ENCODE data around the gene RALGDS.
A peak's percentile ranks its signal among the peaks of the same experiment; 100 is the strongest.

RALGDS gene

GRCh38 chr9:133060417-133060841 lies 60.6 kb downstream of the RALGDS start:
- Histone ChIP-seq H3K9me3 (ENCODE audit: control insufficient read depth in 1 of 2, low read length in 2 of 2) (no peaks in the 10 kb centered on the region), H3K27me3 (ENCODE audit: control insufficient read depth in 1 of 2, insufficient read depth in 2 of 2, low read length in 2 of 2) (no peaks in the 10 kb centered on the region), H3K36me3 (ENCODE audit: control insufficient read depth in 1 of 2, insufficient read depth in 2 of 2, low read length in 2 of 2) (peaks cover 15 to 25% of the 10 kb centered on the region in 2 donors), H3K9ac (ENCODE audit: low read depth in 1 of 2, low read length in 2 of 2) (no peak overlapping the region), H3K4me1 (ENCODE audit: control insufficient read depth in 1 of 2, insufficient read depth in 2 of 2, low read length in 2 of 2) (peaks cover 21 to 40% of the 10 kb centered on the region in 2 donors), H3K27ac (ENCODE audit: low read depth, low read length) (no peak overlapping the region), H3K4me3 (ENCODE audit: low read depth in 1 of 2, low read length in 2 of 2) (no peak overlapping the region)

GRCh38 chr9:133059623-133060022 lies 61.4 kb downstream of the RALGDS start:
- Histone ChIP-seq H3K27ac (ENCODE audit: low read depth, low read length) (no peak overlapping the region), H3K9me3 (ENCODE audit: control insufficient read depth in 1 of 2, low read length in 2 of 2) (no peaks in the 10 kb centered on the region)

GRCh38 chr9:133058550-133059320 lies 62.3 kb downstream of the RALGDS start:
- H3K27ac ChIP-seq (ENCODE audit: low read depth, low read length), result no peak overlapping the region
- H3K36me3 ChIP-seq (ENCODE audit: control insufficient read depth in 1 of 2, insufficient read depth in 2 of 2, low read length in 2 of 2), result peaks cover 32 to 41% of the 10 kb centered on the region in 2 donors
- H3K4me1 ChIP-seq (ENCODE audit: control insufficient read depth in 1 of 2, insufficient read depth in 2 of 2, low read length in 2 of 2), result peaks cover 23 to 41% of the 10 kb centered on the region in 2 donors
- H3K4me3 ChIP-seq (ENCODE audit: low read depth in 1 of 2, low read length in 2 of 2), result no peak overlapping the region
- H3K27me3 ChIP-seq (ENCODE audit: control insufficient read depth in 1 of 2, insufficient read depth in 2 of 2, low read length in 2 of 2), result no peaks in the 10 kb centered on the region
- H3K9ac ChIP-seq (ENCODE audit: low read depth in 1 of 2, low read length in 2 of 2), result no peak overlapping the region
- H3K9me3 ChIP-seq (ENCODE audit: control insufficient read depth in 1 of 2, low read length in 2 of 2), result no peaks in the 10 kb centered on the region

More at GRCh38 chr9:133059623-133060022, 61.4 kb downstream of the RALGDS start:
- no peaks in the 10 kb centered on the region for H3K27me3 ChIP-seq (ENCODE audit: control insufficient read depth in 1 of 2, insufficient read depth in 2 of 2, low read length in 2 of 2)
- H3K9ac ChIP-seq (ENCODE audit: low read depth in 1 of 2, low read length in 2 of 2), result no peak overlapping the region
- no peak overlapping the region for H3K4me3 ChIP-seq (ENCODE audit: low read depth in 1 of 2, low read length in 2 of 2)
- H3K4me1 ChIP-seq (ENCODE audit: control insufficient read depth in 1 of 2, insufficient read depth in 2 of 2, low read length in 2 of 2), result peaks cover 23 to 41% of the 10 kb centered on the region in 2 donors
- peaks cover 23 to 34% of the 10 kb centered on the region in 2 donors for H3K36me3 ChIP-seq (ENCODE audit: control insufficient read depth in 1 of 2, insufficient read depth in 2 of 2, low read length in 2 of 2)

GRCh38 chr9:133058071-133058470 lies 63.0 kb downstream of the RALGDS start:
- Histone ChIP-seq H3K4me3 (ENCODE audit: low read depth in 1 of 2, low read length in 2 of 2) (no peak overlapping the region), H3K36me3 (ENCODE audit: control insufficient read depth in 1 of 2, insufficient read depth in 2 of 2, low read length in 2 of 2) (peaks cover 35 to 47% of the 10 kb centered on the region in 2 donors), H3K4me1 (ENCODE audit: control insufficient read depth in 1 of 2, insufficient read depth in 2 of 2, low read length in 2 of 2) (peaks cover 23 to 41% of the 10 kb centered on the region in 2 donors), H3K27me3 (ENCODE audit: control insufficient read depth in 1 of 2, insufficient read depth in 2 of 2, low read length in 2 of 2) (no peaks in the 10 kb centered on the region), H3K9me3 (ENCODE audit: control insufficient read depth in 1 of 2, low read length in 2 of 2) (no peaks in the 10 kb centered on the region), H3K27ac (ENCODE audit: low read depth, low read length) (no peak overlapping the region), H3K9ac (ENCODE audit: low read depth in 1 of 2, low read length in 2 of 2) (no peak overlapping the region)

GRCh38 chr9:133057553-133057952 lies 63.5 kb downstream of the RALGDS start:
- H3K9ac ChIP-seq (ENCODE audit: low read depth in 1 of 2, low read length in 2 of 2), result no peak overlapping the region
- no peak overlapping the region for H3K27ac ChIP-seq (ENCODE audit: low read depth, low read length)
- no peaks in the 10 kb centered on the region for H3K9me3 ChIP-seq (ENCODE audit: control insufficient read depth in 1 of 2, low read length in 2 of 2)
- no peak overlapping the region for H3K4me3 ChIP-seq (ENCODE audit: low read depth in 1 of 2, low read length in 2 of 2)
- no peaks in the 10 kb centered on the region for H3K27me3 ChIP-seq (ENCODE audit: control insufficient read depth in 1 of 2, insufficient read depth in 2 of 2, low read length in 2 of 2)
- peaks cover 23 to 41% of the 10 kb centered on the region in 2 donors for H3K4me1 ChIP-seq (ENCODE audit: control insufficient read depth in 1 of 2, insufficient read depth in 2 of 2, low read length in 2 of 2)
- peaks cover 35 to 51% of the 10 kb centered on the region in 2 donors for H3K36me3 ChIP-seq (ENCODE audit: control insufficient read depth in 1 of 2, insufficient read depth in 2 of 2, low read length in 2 of 2)

GRCh38 chr9:133057006-133057405 lies 64.0 kb downstream of the RALGDS start:
- Histone ChIP-seq H3K4me3 (ENCODE audit: low read depth in 1 of 2, low read length in 2 of 2) (no peak overlapping the region), H3K36me3 (ENCODE audit: control insufficient read depth in 1 of 2, insufficient read depth in 2 of 2, low read length in 2 of 2) (peaks cover 35 to 55% of the 10 kb centered on the region in 2 donors), H3K27me3 (ENCODE audit: control insufficient read depth in 1 of 2, insufficient read depth in 2 of 2, low read length in 2 of 2) (no peaks in the 10 kb centered on the region), H3K9me3 (ENCODE audit: control insufficient read depth in 1 of 2, low read length in 2 of 2) (no peaks in the 10 kb centered on the region), H3K4me1 (ENCODE audit: control insufficient read depth in 1 of 2, insufficient read depth in 2 of 2, low read length in 2 of 2) (peaks cover 23 to 41% of the 10 kb centered on the region in 2 donors), H3K27ac (ENCODE audit: low read depth, low read length) (peak overlapping the region; percentile 10), H3K9ac (ENCODE audit: low read depth in 1 of 2, low read length in 2 of 2) (no peak overlapping the region)

GRCh38 chr9:133056533-133056932 lies 64.5 kb downstream of the RALGDS start:
- peaks cover 27 to 45% of the 10 kb centered on the region in 2 donors for H3K4me1 ChIP-seq (ENCODE audit: control insufficient read depth in 1 of 2, insufficient read depth in 2 of 2, low read length in 2 of 2)
- H3K36me3 ChIP-seq (ENCODE audit: control insufficient read depth in 1 of 2, insufficient read depth in 2 of 2, low read length in 2 of 2), result peaks cover 35 to 60% of the 10 kb centered on the region in 2 donors
- no peak overlapping the region for H3K9ac ChIP-seq (ENCODE audit: low read depth in 1 of 2, low read length in 2 of 2)
- no peaks in the 10 kb centered on the region for H3K9me3 ChIP-seq (ENCODE audit: control insufficient read depth in 1 of 2, low read length in 2 of 2)
- H3K27ac ChIP-seq (ENCODE audit: low read depth, low read length), result no peak overlapping the region
- no peak overlapping the region for H3K4me3 ChIP-seq (ENCODE audit: low read depth in 1 of 2, low read length in 2 of 2)
- no peaks in the 10 kb centered on the region for H3K27me3 ChIP-seq (ENCODE audit: control insufficient read depth in 1 of 2, insufficient read depth in 2 of 2, low read length in 2 of 2)

- H3K4me1 ChIP-seq (ENCODE audit: control insufficient read depth in 1 of 2, insufficient read depth in 2 of 2, low read length in 2 of 2), result peaks cover 29 to 47% of the 10 kb centered on the region in 2 donors
- no peak overlapping the region for H3K9ac ChIP-seq (ENCODE audit: low read depth in 1 of 2, low read length in 2 of 2)
- H3K36me3 ChIP-seq (ENCODE audit: control insufficient read depth in 1 of 2, insufficient read depth in 2 of 2, low read length in 2 of 2), result peaks cover 35 to 66% of the 10 kb centered on the region in 2 donors
- no peak overlapping the region for H3K4me3 ChIP-seq (ENCODE audit: low read depth in 1 of 2, low read length in 2 of 2)
- H3K27me3 ChIP-seq (ENCODE audit: control insufficient read depth in 1 of 2, insufficient read depth in 2 of 2, low read length in 2 of 2), result no peaks in the 10 kb centered on the region
- no peak overlapping the region for H3K27ac ChIP-seq (ENCODE audit: low read depth, low read length)
- H3K9me3 ChIP-seq (ENCODE audit: control insufficient read depth in 1 of 2, low read length in 2 of 2), result no peaks in the 10 kb centered on the region
These were observed 65.1 kb downstream of the RALGDS start for GRCh38 chr9:133055788-133056420.

GRCh38 chr9:133054966-133055365 lies 66.1 kb downstream of the RALGDS start:
- Histone ChIP-seq H3K4me3 (ENCODE audit: low read depth in 1 of 2, low read length in 2 of 2) (no peak overlapping the region), H3K27ac (ENCODE audit: low read depth, low read length) (no peak overlapping the region), H3K36me3 (ENCODE audit: control insufficient read depth in 1 of 2, insufficient read depth in 2 of 2, low read length in 2 of 2) (peaks cover 35 to 67% of the 10 kb centered on the region in 2 donors), H3K27me3 (ENCODE audit: control insufficient read depth in 1 of 2, insufficient read depth in 2 of 2, low read length in 2 of 2) (no peaks in the 10 kb centered on the region), H3K9me3 (ENCODE audit: control insufficient read depth in 1 of 2, low read length in 2 of 2) (no peaks in the 10 kb centered on the region), H3K4me1 (ENCODE audit: control insufficient read depth in 1 of 2, insufficient read depth in 2 of 2, low read length in 2 of 2) (peaks cover 38 to 52% of the 10 kb centered on the region in 2 donors), H3K9ac (ENCODE audit: low read depth in 1 of 2, low read length in 2 of 2) (no peak overlapping the region)

GRCh38 chr9:133054194-133054890 lies 66.7 kb downstream of the RALGDS start:
- no peak overlapping the region for H3K27ac ChIP-seq (ENCODE audit: low read depth, low read length)

More at GRCh38 chr9:133054194-133054890, 66.7 kb downstream of the RALGDS start:
- Histone ChIP-seq H3K9ac (ENCODE audit: low read depth in 1 of 2, low read length in 2 of 2) (no peak overlapping the region), H3K9me3 (ENCODE audit: control insufficient read depth in 1 of 2, low read length in 2 of 2) (no peaks in the 10 kb centered on the region), H3K4me3 (ENCODE audit: low read depth in 1 of 2, low read length in 2 of 2) (no peak overlapping the region), H3K4me1 (ENCODE audit: control insufficient read depth in 1 of 2, insufficient read depth in 2 of 2, low read length in 2 of 2) (peaks cover 40 to 47% of the 10 kb centered on the region in 2 donors), H3K36me3 (ENCODE audit: control insufficient read depth in 1 of 2, insufficient read depth in 2 of 2, low read length in 2 of 2) (peaks cover 35 to 73% of the 10 kb centered on the region in 2 donors), H3K27me3 (ENCODE audit: control insufficient read depth in 1 of 2, insufficient read depth in 2 of 2, low read length in 2 of 2) (no peaks in the 10 kb centered on the region)
